ENCODE measurements around the gene ARMC3. TPM values are rescaled to one million over a fixed set of nuclear protein-coding genes. Genes with fewer than 3 reads are reported as not detected.

ARMC3 gene
- polyA plus RNA-seq, 2 of the 4 experiments (the other 2 are of a cell fraction), result 0.09 to 0.59 TPM

- DNase-seq (ENCODE audit: low read depth in 1 of 2, low spot score in 1 of 2) (no peak), FAIRE-seq (peak; percentile 36), ATAC-seq (no peak)
- Histone ChIP-seq H3K27ac (no peak overlapping the region), H3K4me1 (no peaks in the 10 kb centered on the region), H3K4me2 (no peak overlapping the region), H3K4me3 (no peak overlapping the region), H3K9me3 (no peaks in the 10 kb centered on the region)
- POLR2A ChIA-PET, result no interaction called here
- WGBS (ENCODE audit: missing lambda C conversion rate), result 34% methylated on average over 7 of the region's 7 CpGs
- TF ChIP-seq ATOH8 (CRISPR knock-in tag; IDR thresholded peaks at IDR 0.05; ENCODE audit: low read depth) (no peak), EHMT2 (IDR thresholded peaks at IDR 0.05; ENCODE audit: low read depth) (no peak), KDM5A (IDR thresholded peaks at IDR 0.05) (no peak), HMGXB4 (CRISPR knock-in tag; IDR thresholded peaks at IDR 0.05; ENCODE audit: borderline replicate concordance) (no peak), EP300 (IDR thresholded peaks at IDR 0.05) (no peak), CBX8 (IDR thresholded peaks at IDR 0.05) (no peak), ZSCAN20 (CRISPR knock-in tag; IDR thresholded peaks at IDR 0.05) (no peak), REST (IDR thresholded peaks at IDR 0.05) (no peak), TFCP2L1 (CRISPR knock-in tag; IDR thresholded peaks at IDR 0.05) (no peak), MAZ (IDR thresholded peaks at IDR 0.05; ENCODE audit: borderline replicate concordance, low read depth, low read length) (no peak), CHD4 (IDR thresholded peaks at IDR 0.05; ENCODE audit: borderline replicate concordance) (no peak), BHLHE40 (IDR thresholded peaks at IDR 0.05; ENCODE audit: low read depth, low read length) (no peak), JUN (IDR thresholded peaks at IDR 0.05) (no peak), RFX5 (IDR thresholded peaks at IDR 0.05) (no peak), RCOR1 (IDR thresholded peaks at IDR 0.05; ENCODE audit: low read depth, low read length) (no peak), NR3C1 (IDR thresholded peaks at IDR 0.05) (no peak), RAD21 (conservative IDR thresholded peaks at IDR 0.05 in 1 of 2, IDR thresholded peaks at IDR 0.05 in 1 of 2) (no peak)
- CTCF ChIA-PET, result no interaction called here
Measured at GRCh38 chr10:23015021-23015707, 87.3 kb downstream of the ARMC3 start.

- TF ChIP-seq HOXB13 (CRISPR knock-in tag; IDR thresholded peaks at IDR 0.05; ENCODE audit: low read depth), result no peak
- no peak for TF ChIP-seq ELK1 (IDR thresholded peaks at IDR 0.05; ENCODE audit: low read depth, low read length)
- no peak for TF ChIP-seq BCL3 (IDR thresholded peaks at IDR 0.05)
- no peak for TF ChIP-seq ZC3H11A (IDR thresholded peaks at IDR 0.05)
- TF ChIP-seq BHLHE40 (IDR thresholded peaks at IDR 0.05; ENCODE audit: low read depth, low read length), result no peak
- no peak for TF ChIP-seq RCOR1 (IDR thresholded peaks at IDR 0.05; ENCODE audit: low read depth, low read length)
- TF ChIP-seq SREBF2 (IDR thresholded peaks at IDR 0.05), result no peak
- no peak for TF ChIP-seq E2F6 (IDR thresholded peaks at IDR 0.05; ENCODE audit: borderline replicate concordance, low read depth)
- TF ChIP-seq MAZ (IDR thresholded peaks at IDR 0.05; ENCODE audit: borderline replicate concordance, low read depth, low read length), result no peak
- TF ChIP-seq FOSL2 (IDR thresholded peaks at IDR 0.05), result no peak
- TF ChIP-seq FOSL2 (CRISPR knock-in tag; IDR thresholded peaks at IDR 0.05), result no peak
- TF ChIP-seq NR3C1 (IDR thresholded peaks at IDR 0.05), result no peak
- ChIA-PET CTCF (no interaction called here), POLR2A (no interaction called here)
- Histone ChIP-seq H3K4me3 (no peak overlapping the region), H3K4me2 (no peak overlapping the region), H3K4me1 (no peaks in the 10 kb centered on the region), H3K27ac (no peak overlapping the region), H3K9me3 (peaks cover 8% of the 10 kb centered on the region; the same call in 2 of the 3 replicates)
- FAIRE-seq, result no peak
- WGBS (ENCODE audit: missing lambda C conversion rate), result 20% methylated on average over 3 of the region's 3 CpGs
- no peak for DNase-seq (ENCODE audit: low read depth in 1 of 2, low spot score in 1 of 2)
- ATAC-seq, result no peak
Measured at GRCh38 chr10:23016636-23017035, 88.8 kb downstream of the ARMC3 start.
